Activated T-cell treated with anti-CD3 and anti-CD28 coated beads, Interleukin-2, amount 50 U/mL, for 4 hours (primary cell): ENCODE results near the gene SACS. TPM values are rescaled to one million over a fixed set of nuclear protein-coding genes. Genes with fewer than 3 reads are reported as not detected.
A peak's percentile ranks its signal among the peaks of the same experiment; 100 is the strongest.

Experiments
- ATAC-seq, 2 donors: fragments of 200-7000 bp; cut with Tn5 transposase; one replicate each; pipeline ENCODE4 v1.10.0; 2021
- DNase-seq: peaks from one replicate; pipeline ENCODE4 v3.0.0-alpha.2; 2020
- H3K27me3 Mint-ChIP-seq: one replicate; pipeline ENCODE4 v1.8.0; 2021; ENCODE audit warnings: low read depth, mixed read lengths
- H3K36me3 Mint-ChIP-seq: one replicate; pipeline ENCODE4 v1.8.0; 2022; ENCODE audit warnings: mixed read lengths; ENCODE audit not compliant: insufficient read depth
- H3K4me1 Mint-ChIP-seq: one replicate; pipeline ENCODE4 v1.8.0; 2021; ENCODE audit warnings: low read depth, mixed read lengths
- H3K4me3 Mint-ChIP-seq: one replicate; pipeline ENCODE4 v1.8.0; 2021; ENCODE audit warnings: mild to moderate bottlenecking, moderate library complexity, mixed read lengths
- H3K9me3 Mint-ChIP-seq: one replicate; pipeline ENCODE4 v1.8.0; 2021; ENCODE audit warnings: mixed read lengths
- total RNA-seq, 3 donors: library from RNA; stranded (reverse); gene quantifications; one replicate each; pipeline ENCODE4 v1.2.1, GENCODE V29; 2021

SACS gene
- total RNA-seq, 3 donors from 2014 or later = 46.5 to 55.0 (median 51.5) TPM

DNA sequence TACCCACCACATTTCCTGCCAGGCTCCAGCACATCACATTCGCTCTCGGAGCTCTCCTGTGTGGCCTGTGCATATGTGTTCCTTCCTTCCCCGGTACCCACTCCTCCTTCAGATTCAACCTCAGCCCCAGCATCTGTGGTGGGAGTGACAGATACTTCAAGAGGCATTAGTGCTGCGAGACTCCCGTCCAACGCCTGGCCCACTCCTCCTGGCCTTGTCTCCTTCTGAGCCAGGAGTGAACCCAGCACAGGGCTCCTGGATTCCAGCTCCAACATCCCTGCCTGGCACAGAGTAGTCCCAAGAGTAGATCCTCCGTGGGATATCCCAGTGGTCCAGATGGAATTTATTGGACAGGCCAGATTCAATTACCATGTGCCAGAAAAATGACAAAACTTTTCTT is 55.9 kb downstream of the SACS start:
- no peaks in the 10 kb centered on the region for H3K9me3 Mint-ChIP-seq
- no peaks in the 10 kb centered on the region for H3K27me3 Mint-ChIP-seq
- ATAC-seq (no peak), DNase-seq (no peak)
- H3K4me1 Mint-ChIP-seq = peaks cover 61% of the 10 kb centered on the region
- no peak overlapping the region for H3K4me3 Mint-ChIP-seq
- H3K36me3 Mint-ChIP-seq = peaks cover 8% of the 10 kb centered on the region

GRCh38 chr13:23375001-23375971 is 58.2 kb downstream of the SACS start:
- DNase-seq (peak; percentile 99), ATAC-seq (peak; percentile 88 to 91)
- no peaks in the 10 kb centered on the region for H3K9me3 Mint-ChIP-seq
- peaks cover 21% of the 10 kb centered on the region for H3K36me3 Mint-ChIP-seq
- peak overlapping the region; percentile 80 for H3K4me3 Mint-ChIP-seq
- no peaks in the 10 kb centered on the region for H3K27me3 Mint-ChIP-seq
- peaks cover 72% of the 10 kb centered on the region for H3K4me1 Mint-ChIP-seq

DNA sequence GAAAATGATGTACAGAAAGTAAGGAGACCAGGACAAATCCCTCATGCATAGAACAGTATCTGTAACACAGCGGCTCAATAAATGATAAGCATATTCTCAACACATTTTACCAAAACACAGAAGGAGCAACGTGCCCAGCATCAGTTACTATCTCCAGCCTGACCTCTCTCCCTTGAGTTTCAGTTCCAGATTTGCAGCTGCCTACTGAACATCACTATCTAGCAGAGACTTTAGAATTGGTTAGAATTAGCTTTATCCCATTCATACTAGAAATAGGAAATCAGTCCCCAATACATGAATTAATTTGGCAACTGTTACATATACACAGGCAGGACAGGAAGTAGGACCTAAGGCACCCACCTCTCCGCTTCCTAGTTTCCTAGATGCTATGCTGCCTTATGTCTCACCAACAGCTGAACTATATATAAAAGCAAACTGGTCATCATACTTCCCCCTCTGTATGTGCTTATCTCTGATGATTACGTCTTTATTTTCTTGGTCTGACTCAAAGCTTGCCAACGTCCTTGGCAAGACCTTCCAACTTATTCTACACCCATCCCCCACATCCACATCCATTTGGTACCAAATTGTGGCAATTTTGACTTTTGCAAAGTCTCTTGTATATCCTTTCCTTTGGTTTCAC is 61.1 kb downstream of the SACS start:
- H3K9me3 Mint-ChIP-seq = no peaks in the 10 kb centered on the region
- H3K4me1 Mint-ChIP-seq = peaks cover 43% of the 10 kb centered on the region
- ATAC-seq = no peak
- peaks cover 40% of the 10 kb centered on the region for H3K36me3 Mint-ChIP-seq
- peak overlapping the region; percentile 41 for H3K4me3 Mint-ChIP-seq
- DNase-seq = no peak
- H3K27me3 Mint-ChIP-seq = no peaks in the 10 kb centered on the region

DNA sequence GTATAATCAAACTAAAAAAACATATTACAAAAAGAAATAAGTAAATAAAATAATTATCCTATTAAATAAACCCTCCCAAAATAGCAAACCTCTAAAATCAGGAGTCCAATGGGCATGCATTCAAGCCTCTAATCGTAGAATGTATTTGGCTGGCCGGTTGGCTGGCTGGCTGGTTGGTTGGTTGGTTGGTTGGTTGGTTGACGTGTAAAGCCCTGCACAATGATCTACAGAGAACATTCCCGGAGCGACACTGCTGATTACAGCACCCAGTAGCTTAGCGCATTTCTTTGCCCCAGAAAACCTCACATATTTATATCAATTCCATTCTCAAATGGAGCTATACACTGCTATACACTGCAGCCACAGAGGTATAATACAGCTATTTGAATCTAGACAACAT is 65.6 kb downstream of the SACS start:
- H3K9me3 Mint-ChIP-seq = no peaks in the 10 kb centered on the region
- H3K36me3 Mint-ChIP-seq = peaks cover 63% of the 10 kb centered on the region
- H3K27me3 Mint-ChIP-seq = no peaks in the 10 kb centered on the region
- peaks cover 14% of the 10 kb centered on the region for H3K4me1 Mint-ChIP-seq
- ATAC-seq = no peak
- DNase-seq = no peak
- H3K4me3 Mint-ChIP-seq = no peak overlapping the region

DNA sequence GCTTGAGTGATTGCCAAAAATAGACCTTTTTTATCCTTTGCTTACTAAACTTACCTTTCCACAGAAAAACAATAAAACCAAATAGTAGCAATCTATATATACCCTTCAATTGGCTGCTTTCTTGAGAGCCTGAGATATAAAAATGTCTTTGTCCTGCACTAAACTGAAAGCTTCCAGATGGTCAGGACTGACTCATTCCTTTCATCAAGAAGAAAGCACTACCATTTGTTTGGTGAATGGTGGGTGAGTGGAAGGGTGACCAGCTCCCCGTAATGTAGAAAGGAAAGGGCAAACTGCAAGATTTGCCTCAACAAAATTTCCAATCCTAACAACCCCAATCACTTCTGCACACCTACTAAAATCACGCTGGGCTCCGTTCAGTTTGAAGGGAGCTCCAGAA is 67.8 kb downstream of the SACS start:
- H3K4me1 Mint-ChIP-seq = no peaks in the 10 kb centered on the region
- H3K36me3 Mint-ChIP-seq = peaks cover 55% of the 10 kb centered on the region
- ATAC-seq (no peak), DNase-seq (no peak)
- H3K4me3 Mint-ChIP-seq = no peak overlapping the region
- H3K9me3 Mint-ChIP-seq = no peaks in the 10 kb centered on the region
- H3K27me3 Mint-ChIP-seq = no peaks in the 10 kb centered on the region

- ATAC-seq (no peak), DNase-seq (no peak)
- no peaks in the 10 kb centered on the region for H3K27me3 Mint-ChIP-seq
- peaks cover 32% of the 10 kb centered on the region for H3K36me3 Mint-ChIP-seq
- no peaks in the 10 kb centered on the region for H3K4me1 Mint-ChIP-seq
- H3K4me3 Mint-ChIP-seq = no peak overlapping the region
- H3K9me3 Mint-ChIP-seq = no peaks in the 10 kb centered on the region
These were observed 73.6 kb downstream of the SACS start for GRCh38 chr13:23359882-23360281.

DNA sequence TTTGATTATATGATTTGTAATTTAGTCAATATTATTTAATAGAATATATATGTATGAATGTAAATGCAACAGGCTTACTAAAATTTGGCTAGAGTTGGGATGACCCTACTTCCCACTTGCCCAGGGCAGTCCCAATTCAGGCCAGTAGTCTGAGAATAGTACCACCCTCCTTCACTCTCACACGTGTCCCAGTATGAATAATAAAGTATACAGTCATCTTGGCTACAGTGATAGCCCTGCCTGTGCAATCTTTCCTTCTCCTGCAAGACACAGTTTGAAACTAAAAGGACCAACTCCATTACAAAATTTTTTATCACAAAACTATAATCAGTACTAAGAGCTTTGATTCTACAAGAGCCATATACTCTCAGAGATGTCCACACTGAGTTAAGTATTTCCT is 76.2 kb downstream of the SACS start:
- Mint-ChIP-seq H3K9me3 (no peaks in the 10 kb centered on the region), H3K4me1 (peaks cover 3% of the 10 kb centered on the region), H3K36me3 (peaks cover 37% of the 10 kb centered on the region), H3K27me3 (no peaks in the 10 kb centered on the region), H3K4me3 (no peak overlapping the region)
- ATAC-seq (no peak), DNase-seq (no peak)

DNA sequence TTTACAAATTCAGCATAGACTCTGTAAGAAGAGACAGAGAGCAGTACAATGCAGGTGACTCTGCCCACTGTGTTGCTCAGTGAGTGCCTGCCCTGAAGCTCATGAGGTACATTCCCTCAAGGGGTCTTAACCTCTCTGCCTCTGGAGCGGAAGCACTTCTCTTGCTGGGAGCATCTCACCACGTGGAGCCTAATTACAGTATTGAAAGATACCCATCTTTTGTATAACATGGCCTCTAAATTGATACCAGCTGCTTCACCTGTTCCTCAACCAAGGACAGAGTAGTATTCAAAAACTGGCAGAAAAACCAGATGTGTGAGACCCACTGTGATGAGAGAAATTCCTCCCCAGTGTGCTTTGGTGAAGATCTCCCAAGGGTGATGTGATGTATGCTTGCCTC is 77.1 kb downstream of the SACS start:
- H3K4me3 Mint-ChIP-seq = no peak overlapping the region
- peaks cover 46% of the 10 kb centered on the region for H3K36me3 Mint-ChIP-seq
- peaks cover 3% of the 10 kb centered on the region for H3K4me1 Mint-ChIP-seq
- no peak for DNase-seq
- H3K27me3 Mint-ChIP-seq = no peaks in the 10 kb centered on the region
- ATAC-seq = no peak
- no peaks in the 10 kb centered on the region for H3K9me3 Mint-ChIP-seq

- no peak for DNase-seq
- no peak overlapping the region for H3K4me3 Mint-ChIP-seq
- peaks cover 3% of the 10 kb centered on the region for H3K4me1 Mint-ChIP-seq
- H3K36me3 Mint-ChIP-seq = peaks cover 54% of the 10 kb centered on the region
- no peaks in the 10 kb centered on the region for H3K9me3 Mint-ChIP-seq
- H3K27me3 Mint-ChIP-seq = no peaks in the 10 kb centered on the region
- no peak for ATAC-seq
These were observed 79.0 kb downstream of the SACS start for GRCh38 chr13:23354520-23354919.

- ATAC-seq = no peak
- no peak for DNase-seq
- H3K36me3 Mint-ChIP-seq = peaks cover 71% of the 10 kb centered on the region
- H3K4me1 Mint-ChIP-seq = peaks cover 5% of the 10 kb centered on the region
- H3K27me3 Mint-ChIP-seq = no peaks in the 10 kb centered on the region
- no peaks in the 10 kb centered on the region for H3K9me3 Mint-ChIP-seq
- H3K4me3 Mint-ChIP-seq = no peak overlapping the region
These were observed 81.3 kb downstream of the SACS start for GRCh38 chr13:23352161-23352560.

GRCh38 chr13:23350009-23350408 is 83.5 kb downstream of the SACS start:
- peaks cover 78% of the 10 kb centered on the region for H3K36me3 Mint-ChIP-seq
- H3K4me1 Mint-ChIP-seq = peaks cover 5% of the 10 kb centered on the region
- H3K27me3 Mint-ChIP-seq = no peaks in the 10 kb centered on the region
- no peaks in the 10 kb centered on the region for H3K9me3 Mint-ChIP-seq
- DNase-seq = no peak
- H3K4me3 Mint-ChIP-seq = no peak overlapping the region
- no peak for ATAC-seq

DNA sequence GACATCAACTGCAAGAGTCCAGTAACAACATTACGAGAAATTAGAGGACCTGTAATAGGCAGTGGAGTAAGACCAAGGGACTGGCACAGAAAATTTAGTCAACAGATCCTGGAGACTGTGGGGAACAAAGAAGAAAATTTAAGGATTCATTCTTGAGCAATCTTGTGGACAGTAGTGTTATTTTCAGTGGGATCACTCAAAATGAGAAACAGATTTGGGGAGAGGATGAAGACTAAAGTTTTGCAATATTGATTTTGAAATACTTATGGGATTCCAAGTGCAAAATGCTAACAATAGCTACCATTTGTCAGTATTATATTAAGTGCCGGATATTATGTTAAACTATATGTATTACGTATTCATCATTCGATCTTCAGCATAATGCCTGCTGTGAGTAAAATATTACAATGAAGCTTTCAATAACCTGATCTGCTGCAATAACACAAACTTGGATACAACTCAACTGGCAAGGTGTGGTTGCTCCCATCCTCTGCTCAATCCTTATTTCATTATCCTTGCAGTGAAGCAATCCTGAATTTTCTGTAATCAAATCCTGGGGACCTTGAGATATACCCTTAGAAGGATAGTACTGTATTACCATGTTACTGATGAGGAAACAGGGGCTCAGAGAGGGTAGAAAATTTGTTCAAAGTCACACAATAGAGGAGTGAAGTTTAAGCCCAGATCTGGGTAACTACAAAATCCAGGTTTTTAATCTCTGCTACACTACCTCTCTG is 84.2 kb downstream of the SACS start:
- no peaks in the 10 kb centered on the region for H3K27me3 Mint-ChIP-seq
- DNase-seq (no peak), ATAC-seq (no peak)
- H3K4me3 Mint-ChIP-seq = no peak overlapping the region
- peaks cover 78% of the 10 kb centered on the region for H3K36me3 Mint-ChIP-seq
- H3K9me3 Mint-ChIP-seq = no peaks in the 10 kb centered on the region
- H3K4me1 Mint-ChIP-seq = peaks cover 5% of the 10 kb centered on the region

DNA sequence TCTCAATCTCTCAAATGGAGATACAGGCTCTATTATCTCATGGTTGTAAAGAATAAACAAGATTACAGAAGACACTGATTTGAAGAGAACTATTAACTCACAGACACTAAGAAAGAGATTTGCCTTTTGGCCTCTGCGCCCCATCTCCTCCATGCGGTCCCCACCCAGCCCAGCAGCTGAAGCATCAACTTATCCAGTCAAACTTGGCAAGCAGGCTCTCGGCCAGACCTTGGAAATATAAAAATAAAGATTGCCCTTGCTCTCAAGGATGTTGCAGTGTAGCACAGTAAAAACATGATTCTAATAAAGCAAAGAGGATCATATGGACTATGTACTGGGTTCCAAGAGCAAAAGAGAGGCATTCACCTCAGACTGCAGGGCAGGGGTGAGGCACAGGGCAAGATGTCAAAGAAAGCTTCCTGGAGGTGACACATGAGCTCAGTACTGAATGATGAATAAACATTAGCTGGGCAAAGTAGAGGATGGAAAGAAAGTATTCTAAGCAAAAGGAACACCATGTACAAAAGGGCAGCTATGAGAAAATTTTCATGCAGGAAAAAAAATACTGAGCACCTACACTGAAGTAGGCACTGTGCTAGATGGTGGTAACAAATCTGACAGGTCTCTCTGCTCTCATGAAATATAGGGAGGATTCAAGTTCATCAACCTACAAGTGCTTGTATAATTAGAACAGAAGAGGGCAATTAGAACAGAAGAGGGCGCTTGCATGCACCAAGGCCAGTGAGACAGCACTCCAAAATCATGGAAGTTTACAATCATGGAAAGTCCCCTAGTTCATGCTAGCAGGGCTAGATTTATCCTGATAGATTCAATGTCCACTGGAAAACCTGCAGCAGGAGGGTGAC is 85.0 kb downstream of the SACS start:
- Mint-ChIP-seq H3K36me3 (peaks cover 82% of the 10 kb centered on the region), H3K27me3 (no peaks in the 10 kb centered on the region), H3K4me3 (no peak overlapping the region), H3K9me3 (no peaks in the 10 kb centered on the region), H3K4me1 (peaks cover 5% of the 10 kb centered on the region)
- DNase-seq (no peak), ATAC-seq (no peak)

DNA sequence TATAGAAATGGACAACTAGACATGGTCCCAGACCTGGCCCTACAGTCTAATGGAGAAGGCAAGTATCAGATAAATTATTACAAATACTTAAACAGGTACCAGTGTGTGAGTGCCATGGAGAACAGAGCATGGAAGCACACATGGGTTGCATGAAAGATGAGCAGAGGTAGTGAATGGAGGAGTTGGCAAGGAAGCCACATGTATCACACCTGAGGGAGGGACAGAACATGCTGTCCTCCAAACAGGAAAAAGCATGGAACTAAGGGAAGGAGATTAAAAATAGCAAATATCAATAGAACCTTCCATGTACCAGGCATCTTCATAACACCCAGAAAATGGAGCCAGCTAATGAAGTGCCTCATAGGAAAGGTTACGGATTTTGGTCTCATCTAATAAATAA is 85.9 kb downstream of the SACS start:
- Mint-ChIP-seq H3K27me3 (no peaks in the 10 kb centered on the region), H3K4me1 (peaks cover 2% of the 10 kb centered on the region), H3K9me3 (no peaks in the 10 kb centered on the region), H3K4me3 (no peak overlapping the region), H3K36me3 (peaks cover 82% of the 10 kb centered on the region)
- ATAC-seq = no peak
- DNase-seq = no peak
